Upper lobe of left lung (tissue), 6 donors: ENCODE data around the gene RAVER2. TPM values are rescaled to one million over a fixed set of nuclear protein-coding genes. Genes with fewer than 3 reads are reported as not detected.

Source experiments
- ATAC-seq, 2 donors: fragments of 200-7000 bp; cut with Tn5 transposase; one replicate each; pipeline ENCODE4 v1.9.1; 2022; ENCODE audit warnings: mild to moderate bottlenecking in 2 of 2, moderate library complexity in 2 of 2; ENCODE audit not compliant: low FRiP score in 2 of 2
- DNase-seq, 2 donors: peaks; one replicate each; pipeline ENCODE4 v3.0.0-alpha.2; 2019 to 2020
- H3K27ac ChIP-seq, 4 donors: fragments of 200-600 bp; sonication (generic); one replicate each; pipeline ENCODE4 v1.5.1; 2016 to 2019
- H3K27me3 ChIP-seq, 4 donors: fragments of 200-600 bp; sonication (generic); one replicate each; pipeline ENCODE4 v1.5.1; 2017 to 2019
- H3K36me3 ChIP-seq, 4 donors: fragments of 200-600 bp; sonication (generic); one replicate each; pipeline ENCODE4 v1.5.1; 2016 to 2019
- H3K4me1 ChIP-seq, 4 donors: fragments of 200-600 bp; sonication (generic); one replicate each; pipeline ENCODE4 v1.5.1; 2018 to 2019
- H3K4me3 ChIP-seq, 4 donors: fragments of 200-600 bp; sonication (generic); one replicate each; pipeline ENCODE4 v1.5.1; 2017 to 2019; ENCODE audit warnings: mild to moderate bottlenecking in 2 of 4, moderate library complexity in 1 of 4
- H3K9me3 ChIP-seq, 4 donors: fragments of 200-600 bp; sonication (generic); one replicate each; pipeline ENCODE4 v1.5.1; 2018 to 2019
- EP300 ChIP-seq, 4 donors: sonication (generic); formaldehyde crosslinking; IDR thresholded peaks; one replicate each; pipeline ENCODE4 v1.5.1; 2017; ENCODE audit warnings: antibody characterized with exemption in 4 of 4, control low read depth in 2 of 4
- POLR2A ChIP-seq, 4 donors: fragments of 450-650 bp; IDR thresholded peaks; one replicate each; pipeline ENCODE4 v1.5.1; 2016 to 2017; ENCODE audit warnings: antibody characterized with exemption in 4 of 4, mild to moderate bottlenecking in 2 of 4
- POLR2AphosphoS5 ChIP-seq, 2 donors: sonication (generic); formaldehyde crosslinking; IDR thresholded peaks; one replicate each; pipeline ENCODE4 v1.5.1; 2017; ENCODE audit warnings: antibody characterized with exemption in 2 of 2
- WGBS, 2 donors: methylation state at CpG; one replicate each; pipeline ENCODE4 v1.1.5; 2017 to 2018; 5-methylcytosine and 5-hydroxymethylcytosine counted together
- total RNA-seq, 6 donors: library from RNA; depleted of rRNA in 4 of 6; stranded (reverse); fragments of >200 nt in 4 of 6; gene quantifications; one replicate each; pipeline versions ENCODE4 v1.1.0 to v1.2.1, GENCODE V29; 2016 to 2021
- TF ChIP-seq, protein P1 (sequence below), 6 experiments: fragments of 450-650 bp in 4 of 6; fragments of 200-600 bp in 2 of 6; sonication (generic) in 2 of 6; IDR thresholded peaks; one replicate each; pipeline ENCODE4 v1.5.1; 2016 to 2019; ENCODE audit warnings: antibody characterized with exemption in 6 of 6
- donor health status: DM: no; HTN: no; CAD: no; lungs with moderate emphysema.
- donor health status: DM: no; HTN: yes; CAD: no; lungs with severe emphysema.

Gene RAVER2
- total RNA-seq, 6 donors from 2014 or later, result 7.3 to 15.0 (median 9.1) TPM

DNA sequence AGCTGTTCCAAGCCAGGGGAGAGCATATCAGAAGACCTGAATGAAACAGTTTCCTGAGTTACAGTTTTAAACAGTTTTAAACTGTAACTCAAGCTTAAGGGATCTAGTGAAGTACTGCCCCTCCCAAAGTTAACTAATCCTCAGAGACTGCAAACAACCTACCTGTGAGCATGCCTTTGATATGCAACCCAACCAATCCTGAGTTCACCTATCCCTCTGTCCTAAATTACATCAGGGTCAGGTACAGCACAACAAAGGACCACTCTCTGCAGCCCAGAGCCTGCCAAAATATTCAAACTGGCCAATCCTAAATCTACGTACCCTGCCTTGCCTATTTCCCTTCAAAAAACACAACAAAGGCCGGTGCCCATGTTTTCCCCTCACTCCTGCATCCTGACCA lies 32.8 kb upstream of the RAVER2 start:
- H3K27me3 ChIP-seq, result no peaks in the 10 kb centered on the region
- DNase-seq (no peak), ATAC-seq (no peak)
- TF ChIP-seq EP300 (IDR thresholded peaks at IDR 0.05) (no peak), POLR2A (IDR thresholded peaks at IDR 0.05) (no peak), POLR2AphosphoS5 (IDR thresholded peaks at IDR 0.05) (no peak)
- no peak overlapping the region for H3K4me3 ChIP-seq
- H3K36me3 ChIP-seq, result no peaks in the 10 kb centered on the region
- H3K4me1 ChIP-seq, result no peaks in the 10 kb centered on the region
- no peak overlapping the region for H3K27ac ChIP-seq
- WGBS, 2 donors, result 85 to 97% methylated on average over 2 of the region's 2 CpGs
- no peaks in the 10 kb centered on the region for H3K9me3 ChIP-seq

DNA sequence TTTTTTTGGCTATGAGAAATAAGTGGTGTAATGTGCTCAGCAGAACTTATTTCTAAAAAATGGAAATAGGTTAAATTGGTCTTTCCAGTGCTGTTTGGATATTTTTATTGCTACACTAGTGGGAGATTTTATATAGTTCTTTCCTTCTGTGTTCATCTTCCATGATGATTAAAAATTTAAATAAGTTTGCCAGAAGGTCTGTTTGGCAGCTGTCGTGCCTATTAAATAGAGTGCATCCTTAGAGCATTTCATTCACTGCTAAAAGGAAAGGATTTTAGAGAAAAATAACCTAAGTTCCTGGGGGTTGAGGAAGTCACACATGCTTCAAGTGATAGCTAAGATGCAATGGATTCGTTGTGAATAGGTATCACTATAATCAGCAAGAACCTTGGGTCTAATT lies 29.7 kb upstream of the RAVER2 start:
- WGBS, 2 donors, result 74 to 92% methylated on average over 2 of the region's 2 CpGs
- Histone ChIP-seq H3K27ac (no peak overlapping the region), H3K9me3 (peaks cover 0 to 3% (median 0%) of the 10 kb centered on the region in 4 donors), H3K4me3 (no peak overlapping the region), H3K27me3 (no peaks in the 10 kb centered on the region), H3K4me1 (no peaks in the 10 kb centered on the region), H3K36me3 (no peaks in the 10 kb centered on the region)
- ATAC-seq (no peak), DNase-seq (no peak)
- no peak for TF ChIP-seq POLR2A (IDR thresholded peaks at IDR 0.05)
- TF ChIP-seq, protein P1, sequence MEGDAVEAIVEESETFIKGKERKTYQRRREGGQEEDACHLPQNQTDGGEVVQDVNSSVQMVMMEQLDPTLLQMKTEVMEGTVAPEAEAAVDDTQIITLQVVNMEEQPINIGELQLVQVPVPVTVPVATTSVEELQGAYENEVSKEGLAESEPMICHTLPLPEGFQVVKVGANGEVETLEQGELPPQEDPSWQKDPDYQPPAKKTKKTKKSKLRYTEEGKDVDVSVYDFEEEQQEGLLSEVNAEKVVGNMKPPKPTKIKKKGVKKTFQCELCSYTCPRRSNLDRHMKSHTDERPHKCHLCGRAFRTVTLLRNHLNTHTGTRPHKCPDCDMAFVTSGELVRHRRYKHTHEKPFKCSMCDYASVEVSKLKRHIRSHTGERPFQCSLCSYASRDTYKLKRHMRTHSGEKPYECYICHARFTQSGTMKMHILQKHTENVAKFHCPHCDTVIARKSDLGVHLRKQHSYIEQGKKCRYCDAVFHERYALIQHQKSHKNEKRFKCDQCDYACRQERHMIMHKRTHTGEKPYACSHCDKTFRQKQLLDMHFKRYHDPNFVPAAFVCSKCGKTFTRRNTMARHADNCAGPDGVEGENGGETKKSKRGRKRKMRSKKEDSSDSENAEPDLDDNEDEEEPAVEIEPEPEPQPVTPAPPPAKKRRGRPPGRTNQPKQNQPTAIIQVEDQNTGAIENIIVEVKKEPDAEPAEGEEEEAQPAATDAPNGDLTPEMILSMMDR (IDR thresholded peaks at IDR 0.05), result no peak
- TF ChIP-seq POLR2AphosphoS5 (IDR thresholded peaks at IDR 0.05), result no peak
- TF ChIP-seq EP300 (IDR thresholded peaks at IDR 0.05), result no peak

DNA sequence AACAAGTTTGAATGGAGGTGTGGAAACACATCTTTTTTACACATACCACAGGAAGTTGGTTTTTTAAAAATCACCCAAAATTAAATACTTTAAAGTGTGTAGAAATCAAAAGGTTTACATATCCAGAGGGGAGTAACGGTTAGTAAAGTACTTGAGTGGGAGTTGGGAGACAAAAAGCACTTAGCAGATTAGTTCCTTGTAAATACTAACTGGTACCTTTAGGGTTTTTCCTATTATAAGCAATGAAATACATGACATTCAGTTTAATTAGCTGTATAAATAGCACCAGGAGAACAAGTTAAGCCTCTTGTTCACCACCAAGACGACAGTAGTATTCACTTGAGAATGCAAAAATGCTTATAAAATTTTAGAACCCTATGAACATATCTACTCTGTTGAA lies 23.7 kb upstream of the RAVER2 start:
- Histone ChIP-seq H3K27me3 (no peaks in the 10 kb centered on the region), H3K4me3 (no peak overlapping the region), H3K9me3 (peaks cover 0 to 3% (median 0%) of the 10 kb centered on the region in 4 donors), H3K4me1 (no peaks in the 10 kb centered on the region), H3K36me3 (no peaks in the 10 kb centered on the region), H3K27ac (no peak overlapping the region)
- no peak for TF ChIP-seq POLR2AphosphoS5 (IDR thresholded peaks at IDR 0.05)
- TF ChIP-seq, protein P1 (IDR thresholded peaks at IDR 0.05), result no peak
- TF ChIP-seq POLR2A (IDR thresholded peaks at IDR 0.05), result no peak
- TF ChIP-seq EP300 (IDR thresholded peaks at IDR 0.05), result no peak
- ATAC-seq, result no peak
- WGBS, 2 donors, result 61 to 71% methylated on average over 2 of the region's 2 CpGs
- no peak for DNase-seq

DNA sequence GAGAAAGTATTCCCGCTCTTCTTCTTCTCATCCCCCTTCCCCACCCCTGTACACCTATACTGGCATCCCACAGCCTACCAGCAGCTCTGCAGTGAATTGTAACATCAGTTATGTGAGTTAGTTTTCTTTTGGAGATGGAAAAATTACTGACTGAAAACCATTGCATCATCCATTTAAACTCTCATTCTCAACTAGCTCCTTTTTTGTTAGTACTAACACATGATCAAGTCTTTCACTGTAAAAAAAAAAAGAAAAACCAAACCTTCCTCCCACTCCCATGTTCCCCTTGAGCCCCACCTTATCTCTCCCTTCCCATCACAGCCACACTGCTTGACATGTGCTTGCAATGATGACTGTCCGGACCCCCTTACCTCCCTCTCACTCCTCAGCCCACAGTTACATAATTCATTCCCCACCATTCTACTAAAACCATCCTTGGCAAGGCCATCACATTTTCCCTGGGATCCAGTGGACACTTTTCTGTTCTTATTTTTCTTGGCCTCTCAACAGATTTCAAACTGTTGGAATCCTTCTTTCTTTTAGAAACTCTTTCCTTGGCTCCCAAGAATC lies 23.2 kb upstream of the RAVER2 start:
- no peak for ATAC-seq
- no peaks in the 10 kb centered on the region for H3K4me1 ChIP-seq
- H3K27me3 ChIP-seq, result no peaks in the 10 kb centered on the region
- no peak overlapping the region for H3K4me3 ChIP-seq
- TF ChIP-seq, protein P1 (IDR thresholded peaks at IDR 0.05), result no peak
- TF ChIP-seq EP300 (IDR thresholded peaks at IDR 0.05) (no peak), POLR2AphosphoS5 (IDR thresholded peaks at IDR 0.05) (no peak), POLR2A (IDR thresholded peaks at IDR 0.05) (no peak)
- no peak for DNase-seq
- WGBS, 2 donors, result 95 to 96% methylated on average over 2 of the region's 2 CpGs
- H3K9me3 ChIP-seq, result peaks cover 0 to 3% (median 0%) of the 10 kb centered on the region in 4 donors
- no peak overlapping the region for H3K27ac ChIP-seq
- H3K36me3 ChIP-seq, result no peaks in the 10 kb centered on the region

DNA sequence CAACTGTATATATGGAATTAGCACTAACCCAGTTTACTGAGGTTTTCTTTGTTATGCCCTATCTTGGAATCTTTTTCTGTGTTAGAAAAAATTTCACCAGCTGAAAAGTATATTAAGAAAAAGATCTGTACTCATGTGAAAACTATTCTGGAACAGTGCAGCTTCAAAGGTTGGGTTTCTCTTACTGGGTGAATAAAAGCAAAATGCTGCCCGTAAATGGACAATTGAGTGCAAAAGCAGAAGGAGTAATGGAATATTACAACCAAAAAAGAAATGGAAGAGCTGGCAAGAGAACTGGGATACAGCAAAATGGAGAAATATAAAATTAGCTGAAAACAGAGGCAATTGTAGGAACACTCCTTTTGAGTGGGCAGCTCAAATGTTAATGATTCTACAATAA lies 17.0 kb upstream of the RAVER2 start:
- WGBS, 2 donors, result 91 to 94% methylated on average over 1 of the region's 1 CpG
- Histone ChIP-seq H3K4me1 (no peaks in the 10 kb centered on the region), H3K27ac (no peak overlapping the region), H3K9me3 (no peaks in the 10 kb centered on the region), H3K4me3 (no peak overlapping the region), H3K36me3 (no peaks in the 10 kb centered on the region), H3K27me3 (no peaks in the 10 kb centered on the region)
- ATAC-seq (no peak), DNase-seq (no peak)
- TF ChIP-seq POLR2A (IDR thresholded peaks at IDR 0.05) (no peak), EP300 (IDR thresholded peaks at IDR 0.05) (no peak), POLR2AphosphoS5 (IDR thresholded peaks at IDR 0.05) (no peak)
- TF ChIP-seq, protein P1 (IDR thresholded peaks at IDR 0.05), result no peak
